AG08396 (cell line): ENCODE measurements around the gene PLPP6.

ENCODE experiments used
- DNase-seq: peaks from one replicate; pipeline ENCODE4 v3.0.0; 2012; ENCODE audit warnings: low spot score, mixed read lengths

The PLPP6 gene

DNA sequence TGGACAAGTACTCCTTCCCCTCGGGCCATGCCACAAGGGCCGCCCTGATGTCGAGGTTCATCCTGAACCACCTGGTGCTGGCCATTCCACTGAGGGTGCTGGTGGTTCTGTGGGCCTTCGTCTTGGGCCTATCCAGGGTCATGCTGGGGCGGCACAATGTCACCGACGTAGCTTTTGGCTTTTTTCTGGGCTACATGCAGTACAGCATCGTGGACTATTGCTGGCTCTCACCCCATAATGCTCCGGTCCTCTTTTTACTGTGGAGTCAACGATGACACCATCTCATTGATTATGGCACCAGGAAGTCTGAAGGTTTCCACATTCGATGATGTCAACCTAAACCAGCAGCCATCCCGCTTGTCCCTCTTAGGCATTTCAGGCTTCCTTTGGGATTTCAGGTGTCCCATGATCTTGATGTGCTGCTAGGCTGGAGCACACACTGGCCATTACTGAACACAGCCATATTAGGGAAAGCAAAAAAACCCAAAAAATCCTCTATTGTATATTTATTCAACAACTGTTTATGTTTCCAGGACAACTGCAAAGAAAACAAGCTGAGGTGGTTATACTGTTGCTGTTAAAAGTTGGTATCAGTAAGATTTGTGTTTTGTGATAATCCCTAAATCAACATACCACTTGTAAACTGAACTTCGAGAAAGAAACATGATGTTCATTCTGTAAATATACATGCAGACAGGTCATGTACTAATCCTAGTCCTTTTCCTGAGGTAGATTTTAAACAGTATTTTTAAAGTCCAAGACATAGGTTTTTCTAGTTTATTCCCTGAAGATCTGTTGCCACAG, 1.1 kb downstream of the PLPP6 start:
- no peak for DNase-seq

- no peak for DNase-seq
These were observed 1.9 kb downstream of the PLPP6 start for GRCh38 chr9:4663956-4664355.

DNA sequence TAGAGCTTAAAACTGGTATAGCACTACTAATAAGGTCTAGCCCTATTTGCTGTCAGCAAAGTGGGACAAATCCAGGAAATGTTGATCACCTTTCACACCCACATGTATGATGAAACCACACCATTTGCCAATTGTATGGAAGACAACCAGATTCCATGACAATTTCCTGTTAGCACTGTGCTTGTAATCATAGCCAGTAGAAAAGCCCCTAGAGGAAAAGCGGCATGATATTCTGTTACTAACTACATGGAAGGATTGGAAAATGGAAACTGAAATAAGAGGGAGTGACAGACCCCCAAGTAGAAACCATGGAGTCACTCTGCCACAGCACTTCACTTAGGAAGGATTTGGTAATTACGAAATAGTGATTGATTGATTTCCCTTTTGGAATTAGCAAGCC, 3.3 kb downstream of the PLPP6 start:
- DNase-seq, result no peak

GRCh38 chr9:4666042-4666699, 4.1 kb downstream of the PLPP6 start, which contains the start of gene SPATA6L:
SPATA6L (minus strand) TSS chr9:4666480; CDS start chr9:4666250, 230 bp downstream.
- peak; percentile 61 for DNase-seq

DNA sequence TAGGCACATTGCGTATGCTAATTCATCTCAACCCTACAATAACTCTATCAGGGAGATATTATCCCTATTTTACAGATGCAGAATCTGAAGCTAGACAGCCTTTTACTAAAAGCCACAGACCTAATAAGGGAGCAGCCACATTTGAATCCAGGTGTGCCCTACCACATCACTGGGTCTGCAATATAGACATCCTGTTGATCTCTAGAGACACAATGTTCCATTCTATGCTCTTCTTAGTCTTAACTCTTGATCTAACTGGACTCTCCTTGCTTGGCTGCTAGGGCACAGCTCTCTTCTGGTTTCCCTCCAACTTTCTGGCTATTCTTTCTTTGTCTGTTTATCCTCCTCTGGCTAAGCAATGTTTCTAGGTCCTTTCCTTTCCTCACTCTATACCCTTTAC, 5.6 kb downstream of the PLPP6 start:
- DNase-seq, result no peak

DNA sequence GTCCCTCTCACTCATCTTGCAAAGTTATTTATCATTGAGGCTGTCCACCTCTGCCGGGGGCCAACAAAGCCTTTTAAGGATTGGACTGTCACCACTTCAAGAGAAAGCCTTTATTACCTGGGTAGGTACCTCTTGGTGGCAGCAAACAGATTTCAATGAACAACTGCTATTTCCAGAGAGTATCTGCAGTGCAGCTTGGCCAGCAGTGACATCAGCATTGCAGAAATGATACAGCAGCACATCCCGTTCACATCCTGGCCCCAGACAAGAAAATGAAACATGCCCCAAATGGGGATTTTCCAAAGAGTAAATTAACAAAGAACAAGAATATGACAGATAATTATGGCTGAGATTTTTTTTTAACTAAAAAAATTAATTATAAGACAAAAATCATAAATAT, 6.5 kb downstream of the PLPP6 start:
- DNase-seq, result no peak

- no peak for DNase-seq
These were observed 7.8 kb downstream of the PLPP6 start for GRCh38 chr9:4669890-4670289.

GRCh38 chr9:4670591-4670990, 8.5 kb downstream of the PLPP6 start:
- DNase-seq, result no peak

DNA sequence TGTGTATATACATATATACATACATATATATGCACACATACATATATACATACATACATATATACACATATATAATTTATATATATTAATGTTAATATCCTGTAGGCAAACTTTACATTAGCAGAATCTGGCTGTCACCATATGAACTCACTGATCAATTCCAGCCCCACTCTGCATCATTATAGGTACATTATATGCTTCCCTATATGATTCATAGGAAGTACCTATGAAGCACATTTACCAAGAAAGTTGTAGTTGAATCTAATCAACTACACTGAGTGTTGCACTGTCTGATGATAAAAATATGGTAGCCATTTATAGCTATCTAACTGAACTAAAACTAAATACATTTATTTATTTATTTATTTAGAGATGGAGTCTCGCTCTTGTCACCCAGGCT, 9.6 kb downstream of the PLPP6 start:
- no peak for DNase-seq

GRCh38 chr9:4674783-4675182, 12.7 kb downstream of the PLPP6 start:
- peak; percentile 65 for DNase-seq

GRCh38 chr9:4677392-4677791, 15.3 kb downstream of the PLPP6 start:
- DNase-seq, result no peak

DNA sequence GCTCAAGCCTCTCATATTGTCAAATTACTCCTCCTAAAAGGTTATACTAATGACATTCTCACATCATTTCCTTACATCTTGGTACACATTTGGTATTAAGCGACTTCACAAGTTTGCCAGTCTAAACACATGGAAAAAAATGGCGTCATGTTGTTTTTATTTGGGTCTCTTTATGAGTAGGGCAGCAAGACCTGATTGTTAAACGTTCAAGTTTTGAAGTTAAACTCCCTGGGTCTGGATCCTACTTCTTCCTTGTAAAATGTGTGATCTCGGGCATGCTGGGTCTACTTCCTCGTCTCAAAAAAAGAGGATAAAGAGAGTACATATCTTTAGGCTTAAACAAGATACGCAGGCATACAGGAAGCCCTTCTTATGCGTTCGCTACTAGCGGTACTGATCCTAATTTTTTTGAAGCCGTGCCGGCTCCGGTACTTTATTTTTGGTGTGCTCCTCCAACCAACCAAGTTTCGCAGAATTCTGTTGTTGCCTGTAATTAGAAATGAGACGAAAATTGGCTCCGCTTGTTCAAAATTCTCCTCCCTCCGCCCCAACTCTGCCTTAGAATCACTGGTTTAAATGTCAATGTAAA, 16.7 kb downstream of the PLPP6 start:
- no peak for DNase-seq

DNA sequence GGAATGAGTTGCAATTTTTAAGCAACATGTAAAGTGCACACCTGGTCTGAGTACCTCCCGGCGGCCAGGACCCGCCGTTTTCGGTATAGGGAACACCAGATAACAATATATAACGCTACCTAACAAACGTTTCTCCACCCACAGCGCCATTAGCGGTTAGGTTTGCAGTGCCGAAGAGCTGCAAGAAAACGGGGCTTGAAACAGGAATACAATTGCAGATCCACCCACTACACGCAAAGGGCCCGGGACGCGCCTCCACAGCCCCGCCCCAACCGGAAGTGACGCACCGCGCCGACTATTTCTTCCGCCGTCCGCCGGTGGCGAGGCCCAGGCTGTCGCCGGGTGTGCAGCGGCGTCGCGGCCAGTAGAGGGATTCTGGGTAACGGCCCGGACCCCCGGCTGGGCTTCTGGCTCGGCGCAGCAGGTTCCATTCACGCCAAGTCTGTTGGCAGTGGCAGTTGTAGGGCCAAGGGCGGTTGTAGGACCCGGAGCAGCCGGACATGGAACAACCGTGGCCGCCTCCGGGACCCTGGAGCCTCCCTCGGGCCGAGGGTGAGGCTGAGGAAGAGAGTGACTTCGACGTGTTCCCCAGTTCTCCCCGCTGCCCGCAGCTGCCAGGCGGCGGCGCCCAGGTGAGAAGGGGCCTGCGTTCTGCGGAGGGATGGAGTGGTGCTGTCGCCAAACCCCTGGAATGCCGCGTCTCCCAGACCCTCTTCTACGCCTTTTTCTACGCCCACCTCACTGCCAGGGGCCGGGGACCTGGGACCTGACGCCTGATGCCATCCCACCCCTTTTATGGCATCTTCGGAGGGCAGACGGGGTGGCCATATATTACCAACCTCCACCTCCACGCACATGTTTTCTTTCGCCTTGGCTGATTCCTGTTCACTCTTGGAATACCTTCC, 17.4 kb downstream of the PLPP6 start, which contains the start of gene CDC37L1:
Gene CDC37L1, plus strand, starts transcription at position 302 of the 905 bp plus-strand sequence. Its CDS starts 199 bp downstream, at position 501.
- peak; percentile 95 for DNase-seq

- no peak for DNase-seq
These were observed 18.1 kb downstream of the PLPP6 start for GRCh38 chr9:4680173-4680525.

GRCh38 chr9:4680750-4681149, 18.7 kb downstream of the PLPP6 start:
- DNase-seq, result no peak

DNA sequence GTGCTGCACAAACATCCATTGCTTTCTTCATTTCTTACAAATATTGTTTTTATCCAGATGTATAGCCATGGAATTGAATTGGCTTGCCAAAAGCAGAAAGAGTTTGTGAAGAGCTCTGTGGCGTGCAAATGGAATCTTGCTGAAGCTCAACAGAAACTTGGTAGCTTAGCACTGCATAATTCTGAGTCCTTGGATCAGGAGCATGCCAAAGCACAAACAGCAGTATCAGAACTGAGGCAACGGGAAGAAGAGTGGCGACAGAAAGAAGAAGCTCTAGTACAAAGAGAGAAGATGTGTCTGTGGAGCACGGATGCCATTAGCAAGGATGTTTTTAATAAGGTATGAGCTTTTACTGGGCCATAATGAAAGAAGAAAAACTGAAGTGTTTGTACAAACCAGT, 22.7 kb downstream of the PLPP6 start:
- DNase-seq, result no peak

- no peak for DNase-seq
These were observed 24.0 kb downstream of the PLPP6 start for GRCh38 chr9:4686112-4686511.

GRCh38 chr9:4686584-4686983, 24.5 kb downstream of the PLPP6 start:
- no peak for DNase-seq

DNA sequence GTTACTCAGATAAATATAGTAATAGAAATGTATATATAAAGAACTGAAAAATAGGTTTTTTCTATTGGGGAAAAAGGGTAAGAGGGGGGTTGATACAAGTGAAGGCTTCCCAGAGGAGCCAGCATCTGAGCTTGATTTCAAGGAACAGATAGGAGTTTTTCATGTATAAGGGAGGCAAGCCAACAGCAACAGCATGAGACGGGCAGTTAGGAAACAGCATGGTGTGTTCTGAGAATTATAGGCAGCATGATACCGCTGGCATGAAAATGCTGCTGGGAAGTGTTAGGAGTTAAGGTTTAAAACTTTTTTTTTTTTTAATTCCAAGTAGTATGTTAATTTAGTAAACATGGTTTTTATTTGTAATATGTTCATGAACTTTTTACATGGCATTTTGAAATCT, 26.9 kb downstream of the PLPP6 start:
- DNase-seq, result no peak

DNA sequence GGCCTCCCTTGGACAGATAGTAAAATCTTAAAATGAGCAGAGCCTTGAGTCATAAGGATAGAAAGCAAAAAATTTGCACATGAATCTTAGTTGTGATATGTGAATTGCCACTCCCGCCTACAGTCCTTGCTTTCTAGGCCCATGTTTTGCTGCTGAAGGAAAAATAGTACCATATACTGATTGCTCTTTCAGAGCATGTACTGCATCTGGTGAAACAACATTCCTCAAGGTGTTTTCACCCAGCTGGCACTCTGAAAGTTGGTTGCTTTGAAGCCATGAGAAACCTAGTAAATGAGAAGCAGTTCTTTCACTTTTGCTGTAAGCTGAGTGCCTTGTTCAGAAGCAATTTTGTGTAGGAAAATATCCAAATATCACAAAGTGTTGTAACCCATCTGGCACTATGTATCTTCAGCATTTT, 27.6 kb downstream of the PLPP6 start:
- DNase-seq, result no peak

- no peak for DNase-seq
These were observed 28.1 kb downstream of the PLPP6 start for GRCh38 chr9:4690144-4690543.

DNA sequence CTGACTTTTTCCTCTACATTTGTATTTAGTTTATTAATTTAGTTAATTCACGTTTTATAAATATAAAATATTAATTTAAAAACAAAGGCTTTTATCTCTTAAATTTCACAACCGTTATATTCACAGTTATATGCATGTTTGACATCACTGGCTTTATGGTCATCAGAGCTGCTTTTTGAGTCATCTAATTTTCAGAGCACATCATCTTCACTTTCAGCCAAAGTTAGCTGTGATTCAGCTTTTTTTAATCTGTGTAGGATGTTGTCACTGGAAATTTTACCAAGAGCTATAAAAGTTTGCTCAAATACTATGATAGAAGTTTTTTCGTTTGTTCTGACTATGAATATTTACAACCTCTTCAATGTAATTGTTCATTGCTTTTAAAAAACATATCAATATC, 29.7 kb downstream of the PLPP6 start:
- no peak for DNase-seq
